ENCODE results near the gene ACY1. TPM values are rescaled to one million over a fixed set of nuclear protein-coding genes. Genes with fewer than 3 reads are reported as not detected.

ACY1 gene
- 1 to 10 TPM; 7.7 to 8.4 TPM for total RNA-seq
- polyA plus RNA-seq: 10 to 100 TPM; 11.4 to 14.9 TPM

GRCh38 chr3:51982838-51983577 is at the start of gene ACY1:
TSS of gene ACY1 (plus strand) at chr3:51983535. CDS start at chr3:51984065, 530 bp downstream.
- intact Hi-C loops (cut with micrococcal nuclease): loop anchor here (1.0 kb wide), 1 partner anchor 8 kb away; the partner anchor contains the start of gene ABHD14A
- H3K9me3 Mint-ChIP-seq: no peaks in the 10 kb centered on the region
- peak within 1 kb of the TSS; percentile 36 to 55 for H3K4me3 ChIP-seq (ENCODE audit: low read length in 2 of 2)

GRCh38 chr3:51934139-51934850 is 49.0 kb upstream of the ACY1 start:
- peaks cover 53% of the 10 kb centered on the region for H3K36me3 ChIP-seq (ENCODE audit: insufficient read depth, low read length)
- no peak for DNase-seq
- H3K27me3 ChIP-seq (ENCODE audit: insufficient read depth, low read length): no peaks in the 10 kb centered on the region
- no peak overlapping the region for H3K4me3 Mint-ChIP-seq
- ChIA-PET POLR2A (ENCODE audit: partially characterized antibody) (interaction anchor here (1.2 kb wide), 1 partner anchor 40 kb away, joined by 4 read pairs; the partner anchor contains the start of gene ABHD14B), CTCF (ENCODE audit: partially characterized antibody) (no interaction called here)
- peaks cover 0 to 2% (median 0%) of the 10 kb centered on the region in 8 donors for H3K9me3 Mint-ChIP-seq
- peaks cover 40 to 69% of the 10 kb centered on the region in 2 donors for H3K36me3 Mint-ChIP-seq
- H3K4me1 Mint-ChIP-seq: peaks cover 3 to 5% (median 4%) of the 10 kb centered on the region in 4 donors
- intact Hi-C loops (cut with micrococcal nuclease): no loop called here
- no peaks in the 10 kb centered on the region for H3K27me3 Mint-ChIP-seq
- H3K9me3 ChIP-seq (ENCODE audit: control insufficient read depth in 1 of 2, low read length in 2 of 2): no peaks in the 10 kb centered on the region
- no peak overlapping the region for H3K27ac Mint-ChIP-seq
- no peak overlapping the region for H3K4me3 ChIP-seq (ENCODE audit: low read length in 2 of 2)
- peaks cover 3% of the 10 kb centered on the region for H3K4me1 ChIP-seq (ENCODE audit: insufficient read depth, low read length)
- no peak overlapping the region for H3K27ac ChIP-seq (ENCODE audit: low read depth, low read length)

More at GRCh38 chr3:51982838-51983577, at the start of gene ACY1:
- DNase-seq: peak; percentile 54 to 83 (median 60)
- CTCF ChIA-PET (ENCODE audit: partially characterized antibody): interaction anchor here (0.6 to 4.5 kb wide), 10 partner anchors 9 to 589 kb away, joined by 3 to 47 read pairs (median 4); partner anchors contain the start of genes ABHD14A, ABHD14B, DUSP7 and PARP3
- Mint-ChIP-seq H3K27ac (peak within 1 kb of the TSS; percentile 84 to 98 (median 94)), H3K27me3 (no peaks in the 10 kb centered on the region), H3K4me3 (peak within 1 kb of the TSS; percentile 90 to 97 (median 94)), H3K4me1 (peaks cover 7 to 29% (median 24%) of the 10 kb centered on the region in 4 donors), H3K36me3 (no peaks in the 10 kb centered on the region)
- peak within 1 kb of the TSS; percentile 77 for H3K27ac ChIP-seq (ENCODE audit: low read depth, low read length)
- H3K36me3 ChIP-seq (ENCODE audit: insufficient read depth, low read length): no peaks in the 10 kb centered on the region
- peaks cover 26% of the 10 kb centered on the region for H3K4me1 ChIP-seq (ENCODE audit: insufficient read depth, low read length)
- no peaks in the 10 kb centered on the region for H3K9me3 ChIP-seq (ENCODE audit: control insufficient read depth in 1 of 2, low read length in 2 of 2)
- POLR2A ChIA-PET (ENCODE audit: partially characterized antibody): interaction anchor here (0.8 to 8.2 kb wide), 13 partner anchors 9 to 305 kb away, joined by 3 to 65 read pairs (median 8); partner anchors contain the start of genes ABHD14A, ABHD14B, DUSP7 and GLYCTK
- H3K27me3 ChIP-seq (ENCODE audit: insufficient read depth, low read length): no peaks in the 10 kb centered on the region

DNA sequence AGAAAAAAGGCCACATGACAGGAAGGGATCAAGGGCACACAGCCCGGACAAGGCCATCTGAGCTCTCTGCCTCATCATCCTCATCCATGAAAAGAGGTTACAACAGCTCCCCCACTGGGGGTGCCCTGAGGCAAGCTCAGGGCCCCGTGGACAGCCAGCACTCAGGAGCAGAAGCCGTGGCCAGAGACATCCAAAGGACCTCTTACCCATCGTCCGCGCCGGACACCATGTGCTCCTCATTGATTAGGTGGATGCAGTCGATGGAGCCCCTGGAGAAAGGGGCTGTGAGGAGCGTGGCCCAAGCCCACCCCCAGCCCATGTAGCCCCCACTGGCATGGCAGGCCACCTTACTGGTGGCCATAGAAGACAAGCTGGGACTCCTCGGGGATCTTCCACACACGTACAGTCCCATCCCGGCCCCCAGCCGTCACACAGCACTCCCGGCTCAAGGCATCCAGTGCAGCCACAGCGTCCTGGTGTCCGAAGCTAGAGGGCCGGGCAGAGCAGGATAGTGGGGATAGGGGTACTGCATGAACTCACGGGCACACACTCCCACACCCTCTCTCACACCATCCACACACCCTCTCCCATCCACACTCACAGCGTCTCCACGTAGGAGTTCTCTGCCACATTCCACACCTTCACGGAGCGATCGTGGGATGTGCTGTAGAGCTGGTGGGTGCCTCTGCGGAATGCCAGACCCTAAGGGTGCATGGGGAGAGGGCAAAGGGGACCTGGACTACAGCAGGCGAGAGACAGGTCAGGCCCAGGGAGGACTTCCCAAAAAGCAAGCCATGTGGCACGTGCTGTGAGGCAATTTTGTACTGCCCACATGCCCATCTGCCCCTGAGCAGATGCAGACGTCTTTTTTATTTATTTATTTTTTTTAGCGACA is 48.1 kb upstream of the ACY1 start:
- H3K36me3 Mint-ChIP-seq: peaks cover 36 to 69% of the 10 kb centered on the region in 2 donors
- ChIA-PET CTCF (ENCODE audit: partially characterized antibody) (no interaction called here), POLR2A (ENCODE audit: partially characterized antibody) (interaction anchor here (1.2 to 2.2 kb wide), 2 partner anchors 39 kb away, joined by 4 to 7 read pairs; partner anchors contain the start of genes ABHD14A and ABHD14B)
- peaks cover 53% of the 10 kb centered on the region for H3K36me3 ChIP-seq (ENCODE audit: insufficient read depth, low read length)
- H3K4me1 Mint-ChIP-seq: peaks cover 4 to 11% (median 8%) of the 10 kb centered on the region in 4 donors
- H3K4me3 Mint-ChIP-seq: no peak overlapping the region
- H3K27ac Mint-ChIP-seq: no peak overlapping the region
- H3K9me3 Mint-ChIP-seq: peaks cover 0 to 2% (median 0%) of the 10 kb centered on the region in 8 donors
- no peaks in the 10 kb centered on the region for H3K9me3 ChIP-seq (ENCODE audit: control insufficient read depth in 1 of 2, low read length in 2 of 2)
- H3K27me3 Mint-ChIP-seq: no peaks in the 10 kb centered on the region
- intact Hi-C loops (cut with micrococcal nuclease): no loop called here
- peaks cover 12% of the 10 kb centered on the region for H3K4me1 ChIP-seq (ENCODE audit: insufficient read depth, low read length)
- H3K27ac ChIP-seq (ENCODE audit: low read depth, low read length): no peak overlapping the region
- no peaks in the 10 kb centered on the region for H3K27me3 ChIP-seq (ENCODE audit: insufficient read depth, low read length)
- DNase-seq: no peak
- H3K4me3 ChIP-seq (ENCODE audit: low read length in 2 of 2): no peak overlapping the region

- no peaks in the 10 kb centered on the region for H3K27me3 Mint-ChIP-seq
- H3K27me3 ChIP-seq (ENCODE audit: insufficient read depth, low read length): no peaks in the 10 kb centered on the region
- CTCF ChIA-PET (ENCODE audit: partially characterized antibody): interaction anchor here (1.3 kb wide), 1 partner anchor 12 kb away, joined by 3 read pairs; no protein-coding TSS in a partner anchor
- DNase-seq: no peak
- POLR2A ChIA-PET (ENCODE audit: partially characterized antibody): interaction anchor here (0.6 to 2.2 kb wide), 2 partner anchors 12 to 38 kb away, joined by 3 to 7 read pairs; partner anchors contain the start of genes ABHD14A and ABHD14B
- no peak overlapping the region for H3K27ac ChIP-seq (ENCODE audit: low read depth, low read length)
- peaks cover 11 to 20% (median 16%) of the 10 kb centered on the region in 4 donors for H3K4me1 Mint-ChIP-seq
- peaks cover 0 to 2% (median 0%) of the 10 kb centered on the region in 8 donors for H3K9me3 Mint-ChIP-seq
- H3K4me1 ChIP-seq (ENCODE audit: insufficient read depth, low read length): peaks cover 20% of the 10 kb centered on the region
- H3K36me3 ChIP-seq (ENCODE audit: insufficient read depth, low read length): peaks cover 53% of the 10 kb centered on the region
- H3K36me3 Mint-ChIP-seq: peaks cover 34 to 65% of the 10 kb centered on the region in 2 donors
- H3K27ac Mint-ChIP-seq: no peak overlapping the region
- no peaks in the 10 kb centered on the region for H3K9me3 ChIP-seq (ENCODE audit: control insufficient read depth in 1 of 2, low read length in 2 of 2)
- intact Hi-C loops (cut with micrococcal nuclease): no loop called here
- H3K4me3 ChIP-seq (ENCODE audit: low read length in 2 of 2): no peak overlapping the region
- H3K4me3 Mint-ChIP-seq: no peak overlapping the region
Measured at GRCh38 chr3:51935886-51936755, 47.2 kb upstream of the ACY1 start.

DNA sequence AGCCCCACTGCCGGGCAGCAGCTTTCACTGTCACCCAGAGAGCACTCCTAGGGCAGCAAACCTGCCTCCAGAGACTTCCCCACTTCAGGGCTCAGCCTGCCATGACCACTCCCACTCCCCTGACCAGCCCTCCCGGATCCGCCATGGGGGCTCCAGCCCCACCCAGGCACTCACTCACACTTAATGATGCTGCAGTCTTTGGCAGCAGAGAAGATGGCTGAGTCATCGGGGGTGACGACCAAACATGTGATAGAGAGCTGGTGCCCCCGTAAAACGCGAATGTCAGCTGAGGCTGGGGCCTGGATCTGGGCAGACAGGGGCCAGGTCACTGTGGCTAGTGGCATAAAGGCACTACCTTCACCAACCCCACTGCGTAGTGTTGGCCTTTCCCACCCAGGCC is 46.3 kb upstream of the ACY1 start:
- Mint-ChIP-seq H3K4me1 (peaks cover 12 to 29% (median 20%) of the 10 kb centered on the region in 4 donors), H3K36me3 (peaks cover 34 to 64% of the 10 kb centered on the region in 2 donors), H3K9me3 (peaks cover 0 to 2% (median 0%) of the 10 kb centered on the region in 8 donors), H3K27ac (peak overlapping the region in 1 of 7 donors; percentile 48), H3K27me3 (no peaks in the 10 kb centered on the region), H3K4me3 (no peak overlapping the region)
- Histone ChIP-seq H3K27ac (ENCODE audit: low read depth, low read length) (no peak overlapping the region), H3K27me3 (ENCODE audit: insufficient read depth, low read length) (no peaks in the 10 kb centered on the region), H3K36me3 (ENCODE audit: insufficient read depth, low read length) (peaks cover 53% of the 10 kb centered on the region), H3K9me3 (ENCODE audit: control insufficient read depth in 1 of 2, low read length in 2 of 2) (no peaks in the 10 kb centered on the region), H3K4me1 (ENCODE audit: insufficient read depth, low read length) (peaks cover 25% of the 10 kb centered on the region), H3K4me3 (ENCODE audit: low read length in 2 of 2) (no peak overlapping the region)
- intact Hi-C loops (cut with micrococcal nuclease): no loop called here
- POLR2A ChIA-PET (ENCODE audit: partially characterized antibody): interaction anchor here (2.2 kb wide), 1 partner anchor 37 kb away, joined by 7 read pairs; the partner anchor contains the start of genes ABHD14A and ABHD14B
- no peak for DNase-seq
- CTCF ChIA-PET (ENCODE audit: partially characterized antibody): interaction anchor here (1.3 kb wide), 2 partner anchors 11 to 37 kb away, joined by 3 read pairs; partner anchors contain the start of gene ABHD14B

All from CD4-positive, alpha-beta memory T cell (primary cell).